ENCODE measurements around the gene CASK. TPM values are rescaled to one million over a fixed set of nuclear protein-coding genes. Genes with fewer than 3 reads are reported as not detected.

The CASK gene
- total and polyA plus RNA-seq, 4 donors, result 3.6 to 14.8 (median 6.2) TPM

- no peaks in the 10 kb centered on the region for H3K4me1 ChIP-seq (ENCODE audit: control insufficient read depth in 4 of 4, insufficient read depth in 4 of 4, low read length in 3 of 4)
- no peak overlapping the region for H3K9ac ChIP-seq (ENCODE audit: low read depth in 1 of 2, low read length in 2 of 2)
- no peaks in the 10 kb centered on the region for H3K36me3 ChIP-seq (ENCODE audit: control insufficient read depth in 4 of 4, insufficient read depth in 3 of 4, low read depth in 1 of 4, low read length in 3 of 4)
- 86% methylated on average over 6 of the region's 6 CpGs for WGBS
- DNase-seq (ENCODE audit: low spot score), result no peak
- no peak for TF ChIP-seq GABPA (IDR thresholded peaks at IDR 0.05 in 1 of 2, conservative IDR thresholded peaks at IDR 0.05 in 1 of 2)
- no peak for TF ChIP-seq SP1 (IDR thresholded peaks at IDR 0.05)
- TF ChIP-seq FOXA1 (IDR thresholded peaks at IDR 0.05), result no peak
- TF ChIP-seq HNF4G (IDR thresholded peaks at IDR 0.05), result no peak
- no peak for TF ChIP-seq FOXA2 (IDR thresholded peaks at IDR 0.05)
- no peak for TF ChIP-seq MAX (IDR thresholded peaks at IDR 0.05)
- TF ChIP-seq TAF1 (conservative IDR thresholded peaks at IDR 0.05), result no peak
- TF ChIP-seq CTCF (IDR thresholded peaks at IDR 0.05; ENCODE audit: low read depth, low read length, missing input control), result peak; percentile 35
- TF ChIP-seq NR2F2 (IDR thresholded peaks at IDR 0.05), result no peak
- TF ChIP-seq RAD21 (IDR thresholded peaks at IDR 0.05), result peak; percentile 39 to 73
- no peak for TF ChIP-seq HNF4A (conservative IDR thresholded peaks at IDR 0.05)
- peak in 1 of 2 donors; percentile 10 for TF ChIP-seq RXRA (IDR thresholded peaks at IDR 0.05)
- H3K27ac ChIP-seq (ENCODE audit: low read depth in 1 of 2, low read length in 2 of 2), result no peak overlapping the region
- H3K4me3 ChIP-seq (ENCODE audit: low read depth in 1 of 3, low read length in 3 of 3), result no peak overlapping the region
- no peaks in the 10 kb centered on the region for H3K27me3 ChIP-seq (ENCODE audit: control insufficient read depth in 4 of 4, insufficient read depth in 4 of 4, low read length in 3 of 4)
- H3K9me3 ChIP-seq (ENCODE audit: control insufficient read depth in 4 of 4, low read length in 3 of 4), result no peaks in the 10 kb centered on the region
Measured at GRCh38 chrX:41481264-41482109, 441.9 kb downstream of the CASK start.

- Histone ChIP-seq H3K9ac (ENCODE audit: low read depth in 1 of 2, low read length in 2 of 2) (no peak overlapping the region), H3K27ac (ENCODE audit: low read depth in 1 of 2, low read length in 2 of 2) (no peak overlapping the region), H3K36me3 (ENCODE audit: control insufficient read depth in 4 of 4, insufficient read depth in 3 of 4, low read depth in 1 of 4, low read length in 3 of 4) (no peaks in the 10 kb centered on the region), H3K4me3 (ENCODE audit: low read depth in 1 of 3, low read length in 3 of 3) (no peak overlapping the region), H3K27me3 (ENCODE audit: control insufficient read depth in 4 of 4, insufficient read depth in 4 of 4, low read length in 3 of 4) (no peaks in the 10 kb centered on the region), H3K9me3 (ENCODE audit: control insufficient read depth in 4 of 4, low read length in 3 of 4) (no peaks in the 10 kb centered on the region), H3K4me1 (ENCODE audit: control insufficient read depth in 4 of 4, insufficient read depth in 4 of 4, low read length in 3 of 4) (no peaks in the 10 kb centered on the region)
- DNase-seq (ENCODE audit: low spot score), result no peak
- TF ChIP-seq MAX (IDR thresholded peaks at IDR 0.05) (no peak), ATF3 (IDR thresholded peaks at IDR 0.05) (no peak), FOXA2 (IDR thresholded peaks at IDR 0.05) (no peak), REST (IDR thresholded peaks at IDR 0.05) (no peak), HNF4G (IDR thresholded peaks at IDR 0.05) (no peak), FOXA1 (IDR thresholded peaks at IDR 0.05) (no peak), RAD21 (IDR thresholded peaks at IDR 0.05) (no peak), JUND (IDR thresholded peaks at IDR 0.05) (no peak), EGR1 (IDR thresholded peaks at IDR 0.05; ENCODE audit: low read depth in 2 of 2) (no peak), CTCF (IDR thresholded peaks at IDR 0.05; ENCODE audit: low read depth, low read length, missing input control) (no peak), TAF1 (conservative IDR thresholded peaks at IDR 0.05) (no peak)
- TF ChIP-seq, protein P1, sequence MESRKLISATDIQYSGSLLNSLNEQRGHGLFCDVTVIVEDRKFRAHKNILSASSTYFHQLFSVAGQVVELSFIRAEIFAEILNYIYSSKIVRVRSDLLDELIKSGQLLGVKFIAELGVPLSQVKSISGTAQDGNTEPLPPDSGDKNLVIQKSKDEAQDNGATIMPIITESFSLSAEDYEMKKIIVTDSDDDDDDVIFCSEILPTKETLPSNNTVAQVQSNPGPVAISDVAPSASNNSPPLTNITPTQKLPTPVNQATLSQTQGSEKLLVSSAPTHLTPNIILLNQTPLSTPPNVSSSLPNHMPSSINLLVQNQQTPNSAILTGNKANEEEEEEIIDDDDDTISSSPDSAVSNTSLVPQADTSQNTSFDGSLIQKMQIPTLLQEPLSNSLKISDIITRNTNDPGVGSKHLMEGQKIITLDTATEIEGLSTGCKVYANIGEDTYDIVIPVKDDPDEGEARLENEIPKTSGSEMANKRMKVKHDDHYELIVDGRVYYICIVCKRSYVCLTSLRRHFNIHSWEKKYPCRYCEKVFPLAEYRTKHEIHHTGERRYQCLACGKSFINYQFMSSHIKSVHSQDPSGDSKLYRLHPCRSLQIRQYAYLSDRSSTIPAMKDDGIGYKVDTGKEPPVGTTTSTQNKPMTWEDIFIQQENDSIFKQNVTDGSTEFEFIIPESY (IDR thresholded peaks at IDR 0.05), result no peak
- WGBS, result 93% methylated on average over 13 of the region's 13 CpGs
Measured at GRCh38 chrX:41480508-41481260, 442.7 kb downstream of the CASK start.
